AG10803 (cell line): Measurements from ENCODE around the gene OSBPL5.

ENCODE experiments used
- DNase-seq: peaks from one replicate; pipeline ENCODE4 v3.0.0; 2010; ENCODE audit warnings: low read depth
- H3K4me3 ChIP-seq: 2 replicates; pipeline ENCODE4 v1.5.1; 2011; ENCODE audit warnings: mild to moderate bottlenecking, low read length, control low read depth
- TF ChIP-seq, protein P1 (sequence below): conservative IDR thresholded peaks from 2 replicates; pipeline ENCODE4 v1.5.1; 2011; ENCODE audit warnings: mild to moderate bottlenecking, low read length, control low read depth, inconsistent platforms

The OSBPL5 gene

DNA sequence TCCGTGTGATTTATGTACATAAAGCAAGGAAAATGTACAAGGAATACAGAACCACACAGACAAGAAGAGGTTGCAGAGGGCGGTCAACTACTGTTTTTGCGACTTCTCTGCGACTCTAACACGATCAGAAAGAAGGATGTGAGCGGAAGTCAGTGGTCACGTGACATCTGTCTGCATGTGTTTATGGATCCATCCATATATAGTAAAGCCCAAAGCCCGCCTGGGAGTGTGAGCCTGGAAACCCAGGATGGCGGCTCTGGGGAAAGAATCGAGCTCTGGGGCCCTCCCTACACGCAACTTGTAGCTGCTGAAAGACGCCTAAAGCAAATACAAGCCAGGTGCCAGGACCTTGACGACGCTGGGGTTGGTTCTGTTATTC, 8.8 kb downstream of the OSBPL5 start:
- DNase-seq = peak; percentile 54
- TF ChIP-seq, protein P1, sequence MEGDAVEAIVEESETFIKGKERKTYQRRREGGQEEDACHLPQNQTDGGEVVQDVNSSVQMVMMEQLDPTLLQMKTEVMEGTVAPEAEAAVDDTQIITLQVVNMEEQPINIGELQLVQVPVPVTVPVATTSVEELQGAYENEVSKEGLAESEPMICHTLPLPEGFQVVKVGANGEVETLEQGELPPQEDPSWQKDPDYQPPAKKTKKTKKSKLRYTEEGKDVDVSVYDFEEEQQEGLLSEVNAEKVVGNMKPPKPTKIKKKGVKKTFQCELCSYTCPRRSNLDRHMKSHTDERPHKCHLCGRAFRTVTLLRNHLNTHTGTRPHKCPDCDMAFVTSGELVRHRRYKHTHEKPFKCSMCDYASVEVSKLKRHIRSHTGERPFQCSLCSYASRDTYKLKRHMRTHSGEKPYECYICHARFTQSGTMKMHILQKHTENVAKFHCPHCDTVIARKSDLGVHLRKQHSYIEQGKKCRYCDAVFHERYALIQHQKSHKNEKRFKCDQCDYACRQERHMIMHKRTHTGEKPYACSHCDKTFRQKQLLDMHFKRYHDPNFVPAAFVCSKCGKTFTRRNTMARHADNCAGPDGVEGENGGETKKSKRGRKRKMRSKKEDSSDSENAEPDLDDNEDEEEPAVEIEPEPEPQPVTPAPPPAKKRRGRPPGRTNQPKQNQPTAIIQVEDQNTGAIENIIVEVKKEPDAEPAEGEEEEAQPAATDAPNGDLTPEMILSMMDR = no peak
- peak overlapping the region; percentile 45 for H3K4me3 ChIP-seq

DNA sequence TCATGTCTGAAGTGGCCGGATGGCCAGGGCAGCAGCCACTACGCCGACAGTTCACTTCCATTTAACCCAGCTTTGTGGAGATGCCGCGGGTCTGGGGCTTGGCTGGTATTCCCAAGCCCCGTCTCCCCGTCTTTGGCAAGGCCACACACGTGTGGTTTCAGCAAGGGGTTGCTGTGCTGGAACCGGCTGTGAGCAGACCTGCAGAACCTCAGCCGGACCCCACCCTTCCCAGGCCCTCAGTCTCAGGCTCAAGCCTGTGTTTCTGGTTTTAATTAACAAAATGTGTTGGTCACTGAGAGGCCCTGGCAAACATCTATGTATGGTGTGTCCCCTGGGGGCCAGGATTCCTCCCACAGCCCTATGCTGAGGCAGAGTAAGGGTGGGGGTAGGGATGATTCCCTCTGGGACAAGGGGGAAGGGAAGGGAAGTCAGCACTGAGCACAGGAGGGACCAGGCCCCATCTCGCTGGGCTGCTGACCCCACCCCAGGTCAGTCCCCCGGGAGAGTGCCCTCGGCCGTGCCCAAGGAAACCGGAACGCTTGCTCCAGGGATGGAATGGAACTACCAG, 9.3 kb downstream of the OSBPL5 start:
- peak; percentile 82 for DNase-seq
- TF ChIP-seq, protein P1 = no peak

DNA sequence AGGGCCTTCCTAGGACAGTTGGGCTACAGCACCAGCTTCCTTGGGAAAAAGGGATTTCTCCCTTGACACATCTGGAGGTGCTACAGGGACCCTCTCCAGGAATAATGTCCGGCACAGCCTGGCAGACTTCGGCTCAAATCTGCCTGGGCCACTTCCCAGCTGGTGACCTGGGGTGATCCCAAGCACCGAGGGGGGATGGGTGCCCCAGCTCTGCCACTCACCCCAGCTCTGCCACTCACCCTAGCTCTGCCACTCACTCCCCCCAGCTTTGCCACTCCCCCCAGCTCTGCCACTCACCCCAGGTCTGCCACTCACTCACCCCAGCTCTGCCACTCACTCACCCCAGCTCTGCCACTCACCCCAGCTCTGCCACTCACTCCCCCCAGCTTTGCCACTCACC, 9.9 kb downstream of the OSBPL5 start:
- TF ChIP-seq, protein P1 = no peak
- no peak for DNase-seq
- peak overlapping the region; percentile 45 for H3K4me3 ChIP-seq

More for the DNA sequence above, 9.3 kb downstream of the OSBPL5 start:
- H3K4me3 ChIP-seq = peak overlapping the region; percentile 45

DNA sequence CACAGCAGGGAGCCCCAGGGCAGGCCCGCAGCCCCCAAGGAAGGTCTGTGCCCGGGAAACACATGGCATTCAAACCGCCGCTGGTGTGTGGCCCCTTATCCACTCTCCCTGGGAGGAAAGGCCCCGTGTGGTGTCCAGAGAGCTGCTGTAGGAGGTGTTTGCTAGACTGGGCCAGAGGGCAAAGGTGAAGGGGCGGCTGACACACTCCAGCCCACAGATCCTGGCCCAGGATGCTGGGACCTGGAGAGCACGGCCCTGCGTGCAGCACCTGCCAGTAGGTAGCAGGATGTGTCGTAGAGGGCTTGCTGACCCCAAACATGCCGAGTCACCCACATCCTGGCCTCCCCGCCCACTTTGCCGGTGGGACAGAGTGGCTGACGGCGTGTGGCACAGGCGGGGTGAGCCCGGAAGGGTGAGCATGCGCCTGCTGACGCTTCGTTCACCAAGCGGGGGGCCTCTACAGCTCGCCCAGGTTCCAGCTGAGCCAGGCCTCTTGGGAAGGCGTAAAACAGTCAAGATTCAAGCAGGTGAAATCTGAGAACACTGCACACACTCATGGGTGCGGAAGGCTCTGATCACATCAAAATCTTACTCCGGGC, 11.0 kb downstream of the OSBPL5 start:
- DNase-seq = no peak
- TF ChIP-seq, protein P1 = no peak
- no peak overlapping the region for H3K4me3 ChIP-seq

DNA sequence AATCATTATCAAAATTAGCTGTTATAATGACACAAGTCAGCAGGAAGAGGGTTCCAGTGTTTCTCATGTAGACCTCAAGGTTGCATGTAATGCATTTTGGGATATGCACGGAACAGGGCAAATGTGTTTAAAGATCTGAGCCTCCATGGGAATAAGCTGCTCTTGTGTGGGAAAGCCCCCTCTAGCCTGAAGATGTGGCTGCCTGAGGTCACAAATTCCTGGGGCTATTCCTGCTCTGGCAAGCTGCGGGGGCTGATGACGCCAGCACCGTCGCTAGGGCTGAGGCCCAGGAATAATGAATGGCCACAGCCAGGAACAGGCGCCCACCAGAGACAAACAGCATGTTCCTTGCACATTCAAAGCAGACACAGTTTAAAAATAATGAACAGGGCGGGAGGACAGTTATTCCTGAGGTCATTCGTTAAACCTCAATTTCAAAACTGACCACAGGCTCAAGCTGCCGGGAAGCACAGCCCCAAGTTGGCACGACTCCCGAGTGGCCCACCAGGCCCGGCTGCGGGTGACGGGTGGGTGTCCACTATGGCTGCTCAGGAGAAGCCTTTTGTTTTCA, 11.7 kb downstream of the OSBPL5 start:
- no peak overlapping the region for H3K4me3 ChIP-seq
- TF ChIP-seq, protein P1 = no peak
- peak; percentile 85 for DNase-seq

DNA sequence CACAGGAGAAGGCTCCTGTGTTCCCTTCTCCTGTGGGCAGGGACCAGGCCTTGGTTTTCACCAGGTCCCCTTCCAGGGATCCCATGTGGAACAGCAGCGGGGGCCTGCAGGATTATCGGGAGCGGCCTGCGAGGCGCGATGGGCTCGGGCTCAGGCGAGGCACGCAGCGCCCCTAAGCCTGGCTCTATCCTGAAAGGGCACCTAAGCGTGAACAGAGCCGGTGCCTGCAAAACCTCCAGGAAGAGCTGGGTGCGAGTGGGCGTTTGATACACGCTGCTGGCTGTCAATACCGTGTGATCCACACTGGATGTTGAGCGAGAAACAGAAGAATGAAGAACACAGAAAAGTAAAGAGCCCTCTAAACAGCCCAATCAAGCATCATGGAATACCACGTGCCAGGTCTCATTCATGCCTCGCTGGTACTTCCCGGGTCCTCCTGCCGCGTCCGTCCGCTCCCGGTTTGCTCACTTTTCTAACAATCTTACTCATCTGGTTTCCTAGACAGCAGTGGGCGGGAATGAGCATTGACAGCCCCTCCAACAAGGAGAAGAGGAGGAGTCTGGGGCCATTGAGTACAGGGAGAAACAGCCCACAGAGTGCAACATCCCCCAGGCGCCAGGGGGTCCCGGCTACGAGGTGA, 12.5 kb downstream of the OSBPL5 start:
- DNase-seq = no peak
- H3K4me3 ChIP-seq = no peak overlapping the region
- TF ChIP-seq, protein P1 = no peak
